ENCODE results near the gene PRDM11. TPM values are rescaled to one million over a fixed set of nuclear protein-coding genes. Genes with fewer than 3 reads are reported as not detected.

The PRDM11 gene
- total RNA-seq, 2 donors from 2014 or later = 1.2 to 2.0 TPM

DNA sequence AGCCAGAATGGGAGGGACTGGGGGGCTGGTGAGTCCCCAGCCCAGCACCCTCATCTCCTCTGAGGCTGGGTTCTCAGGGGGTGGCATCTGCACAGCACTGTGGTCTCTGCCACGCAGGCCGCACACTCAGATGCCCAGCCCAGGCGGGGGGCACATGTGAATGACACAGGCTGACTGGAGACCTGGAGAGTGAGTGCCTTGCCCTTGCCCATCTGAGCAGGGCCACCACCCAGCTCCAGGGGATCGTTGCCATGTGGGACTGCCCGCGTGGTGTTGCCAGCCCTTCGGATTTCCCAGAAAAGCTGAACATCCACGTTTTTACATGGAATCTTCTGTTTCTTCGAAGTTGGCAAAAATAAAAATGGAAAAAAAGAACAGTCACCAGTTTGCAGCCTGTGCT, 18.9 kb downstream of the PRDM11 start:
- Mint-ChIP-seq H3K36me3 (ENCODE audit: insufficient read depth in 2 of 2) (no peaks in the 10 kb centered on the region), H3K9me3 (no peaks in the 10 kb centered on the region), H3K4me3 (no peak overlapping the region), H3K27me3 (ENCODE audit: low read depth) (no peaks in the 10 kb centered on the region), H3K27ac (no peak overlapping the region), H3K4me1 (ENCODE audit: low read depth) (peaks cover 26% of the 10 kb centered on the region)
- ATAC-seq (replicated peaks in 1 of 2) = no peak
- DNase-seq = no peak

DNA sequence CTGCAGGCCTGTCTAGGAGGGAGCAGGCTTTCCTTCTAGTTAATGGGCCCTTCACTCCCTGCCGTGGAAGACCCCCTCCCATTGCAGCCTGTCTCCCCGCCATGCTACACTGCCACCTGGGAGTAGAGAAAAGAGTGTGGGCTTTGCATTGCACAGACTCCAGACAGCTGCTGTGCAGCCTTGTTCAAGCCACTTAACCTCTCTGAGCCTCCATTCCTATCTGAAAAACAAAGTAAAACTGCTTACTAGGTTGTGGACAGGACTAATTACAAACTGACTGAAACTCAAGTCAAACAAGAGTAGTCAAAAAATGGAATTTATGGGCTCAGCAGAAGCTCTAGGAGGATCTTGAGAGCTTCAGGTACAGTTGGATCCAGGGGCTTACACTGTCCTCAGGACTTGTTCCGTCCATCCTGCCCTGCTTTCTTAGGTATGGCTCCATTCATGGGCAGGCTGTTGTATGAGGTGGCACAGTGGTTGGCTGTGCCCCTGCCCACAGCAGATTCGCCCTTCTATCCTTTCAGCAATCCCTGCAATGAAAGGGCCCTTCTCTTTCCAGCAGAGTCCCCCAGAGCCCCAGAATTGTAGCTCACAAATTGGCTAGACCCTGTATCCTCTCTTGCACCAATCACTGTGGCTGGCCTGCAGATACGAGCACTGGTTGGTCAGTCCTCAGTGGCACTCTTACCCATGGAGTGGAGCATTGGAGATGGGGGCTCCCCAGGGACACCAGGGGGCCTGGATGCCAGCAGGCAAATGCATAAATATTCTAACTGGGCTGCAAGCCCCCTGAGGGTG, 19.6 kb downstream of the PRDM11 start:
- no peak for ATAC-seq (replicated peaks in 1 of 2)
- Mint-ChIP-seq H3K9me3 (no peaks in the 10 kb centered on the region), H3K27ac (no peak overlapping the region), H3K4me3 (no peak overlapping the region), H3K36me3 (ENCODE audit: insufficient read depth in 2 of 2) (no peaks in the 10 kb centered on the region), H3K27me3 (ENCODE audit: low read depth) (no peaks in the 10 kb centered on the region), H3K4me1 (ENCODE audit: low read depth) (peaks cover 28% of the 10 kb centered on the region)
- DNase-seq = no peak

DNA sequence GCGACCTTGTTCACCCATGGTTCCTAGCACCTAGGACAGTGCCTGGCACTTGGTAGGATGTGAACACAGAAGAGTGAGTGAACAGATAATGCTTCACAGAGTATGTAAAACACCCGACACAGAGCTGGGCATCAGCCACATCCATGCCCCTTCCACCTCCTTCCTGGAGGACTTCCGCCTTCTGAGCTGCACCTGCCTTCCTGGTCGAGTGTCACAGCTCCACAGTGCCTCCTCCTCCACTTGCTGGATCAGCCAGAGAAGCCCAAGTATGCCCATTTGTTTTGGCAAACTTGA, 20.1 kb downstream of the PRDM11 start:
- no peak for DNase-seq
- Mint-ChIP-seq H3K4me1 (ENCODE audit: low read depth) (peaks cover 28% of the 10 kb centered on the region), H3K4me3 (no peak overlapping the region), H3K27ac (no peak overlapping the region), H3K36me3 (ENCODE audit: insufficient read depth in 2 of 2) (no peaks in the 10 kb centered on the region), H3K9me3 (no peaks in the 10 kb centered on the region), H3K27me3 (ENCODE audit: low read depth) (no peaks in the 10 kb centered on the region)
- ATAC-seq (replicated peaks in 1 of 2) = no peak

DNA sequence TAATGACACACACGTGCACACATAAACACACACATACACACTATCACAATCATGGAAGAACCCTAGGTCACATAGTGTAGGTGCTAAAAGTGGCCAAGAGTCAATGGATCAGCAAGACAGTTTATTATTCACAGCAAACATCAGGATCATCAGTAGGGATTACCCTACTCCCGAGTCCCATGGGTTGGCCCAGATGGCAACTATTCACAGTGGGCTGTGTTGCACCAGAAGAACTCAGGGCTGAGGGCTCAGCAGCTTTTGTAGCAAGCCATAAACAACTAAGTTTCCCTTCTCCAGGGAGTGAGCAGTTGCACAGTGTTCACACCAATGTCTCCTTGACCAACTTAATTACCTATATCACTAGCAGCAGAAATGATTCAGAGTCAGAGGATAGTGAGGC, 20.8 kb downstream of the PRDM11 start:
- DNase-seq (no peak), ATAC-seq (replicated peaks in 1 of 2) (no peak)
- H3K4me1 Mint-ChIP-seq (ENCODE audit: low read depth) = peaks cover 28% of the 10 kb centered on the region
- H3K9me3 Mint-ChIP-seq = no peaks in the 10 kb centered on the region
- H3K27ac Mint-ChIP-seq = no peak overlapping the region
- H3K27me3 Mint-ChIP-seq (ENCODE audit: low read depth) = no peaks in the 10 kb centered on the region
- no peaks in the 10 kb centered on the region for H3K36me3 Mint-ChIP-seq (ENCODE audit: insufficient read depth in 2 of 2)
- no peak overlapping the region for H3K4me3 Mint-ChIP-seq

DNA sequence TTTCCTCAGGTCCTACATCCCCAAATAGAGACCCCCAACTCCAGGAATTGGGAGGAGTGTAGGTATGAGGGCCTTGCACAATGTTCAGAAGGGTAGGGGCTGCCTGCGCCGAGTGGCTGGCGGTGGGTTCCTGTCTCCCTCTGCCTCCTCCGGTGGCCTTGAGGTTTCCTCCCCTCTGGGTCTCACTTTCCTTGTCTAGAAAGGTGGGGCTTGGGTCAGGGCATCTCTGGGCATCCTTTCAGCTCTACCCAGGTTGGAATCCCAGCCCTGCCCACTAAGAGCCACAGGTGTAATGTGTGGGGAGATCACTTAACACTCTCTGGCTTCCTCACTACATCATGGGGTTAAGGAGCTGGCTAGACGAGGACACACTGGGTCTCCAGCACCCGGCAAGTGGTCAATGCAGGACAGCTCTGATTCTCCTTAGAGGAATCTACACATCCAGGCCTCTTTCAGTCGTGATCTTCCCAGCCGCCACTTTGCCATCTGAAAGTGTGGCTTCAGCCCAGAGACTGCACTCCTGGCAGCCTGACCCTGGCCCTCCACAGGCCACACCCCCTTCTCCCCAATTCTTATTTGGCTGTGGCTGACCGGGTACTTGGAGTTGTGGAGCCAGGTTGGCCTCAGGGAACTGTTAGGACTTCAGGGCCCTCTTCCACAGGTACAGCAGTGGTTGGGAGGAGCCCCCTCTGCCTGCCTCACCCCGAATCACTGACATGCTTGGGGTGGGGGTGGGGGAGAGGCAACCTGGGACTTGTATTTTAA, 22.1 kb downstream of the PRDM11 start:
- Mint-ChIP-seq H3K4me3 (no peak overlapping the region), H3K27me3 (ENCODE audit: low read depth) (no peaks in the 10 kb centered on the region), H3K27ac (no peak overlapping the region), H3K9me3 (no peaks in the 10 kb centered on the region), H3K36me3 (ENCODE audit: insufficient read depth in 2 of 2) (no peaks in the 10 kb centered on the region), H3K4me1 (ENCODE audit: low read depth) (peaks cover 24% of the 10 kb centered on the region)
- DNase-seq (no peak), ATAC-seq (replicated peaks in 1 of 2) (no peak)

DNA sequence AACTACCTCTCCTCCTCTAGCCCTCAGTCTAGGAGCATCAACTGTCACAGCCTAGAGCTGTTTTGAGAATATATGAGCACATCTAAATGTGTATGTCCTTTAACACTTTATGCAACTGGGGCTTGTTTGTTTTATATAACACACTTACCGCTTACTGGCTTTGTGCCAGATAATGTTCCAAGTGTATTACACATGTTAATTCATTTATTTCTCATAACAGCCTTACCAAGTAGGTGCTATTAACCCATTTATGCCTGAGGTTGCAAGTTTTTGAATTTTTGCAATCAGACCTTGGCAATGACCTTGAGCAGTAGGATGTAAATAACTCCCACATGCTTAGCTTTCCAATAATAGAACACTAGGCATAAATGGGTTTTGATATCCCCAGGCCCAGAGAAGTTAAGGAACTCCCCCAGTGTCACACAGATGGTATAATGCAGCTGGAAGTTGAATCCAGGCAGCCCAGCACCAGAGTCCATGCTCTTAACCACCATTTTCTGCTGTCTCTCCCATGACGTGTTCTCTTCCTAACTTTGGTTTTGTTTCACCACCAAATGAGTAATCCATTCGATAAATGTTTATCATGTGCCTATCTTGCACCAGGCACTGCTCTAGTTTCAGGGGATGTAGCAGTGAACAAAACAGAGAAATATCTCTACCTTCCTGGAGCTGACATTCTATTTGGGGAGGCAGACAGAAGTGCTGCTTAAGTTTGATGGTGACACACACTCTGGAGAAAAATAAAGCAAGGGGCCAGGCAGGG, 23.1 kb downstream of the PRDM11 start:
- Mint-ChIP-seq H3K4me3 (peak overlapping the region in 1 of 2 donors; percentile 28), H3K9me3 (no peaks in the 10 kb centered on the region), H3K4me1 (ENCODE audit: low read depth) (peaks cover 14% of the 10 kb centered on the region), H3K36me3 (ENCODE audit: insufficient read depth in 2 of 2) (no peaks in the 10 kb centered on the region), H3K27ac (peak overlapping the region; percentile 26), H3K27me3 (ENCODE audit: low read depth) (no peaks in the 10 kb centered on the region)
- ATAC-seq (replicated peaks in 1 of 2) (peak; percentile 81 to 93), DNase-seq (no peak)

DNA sequence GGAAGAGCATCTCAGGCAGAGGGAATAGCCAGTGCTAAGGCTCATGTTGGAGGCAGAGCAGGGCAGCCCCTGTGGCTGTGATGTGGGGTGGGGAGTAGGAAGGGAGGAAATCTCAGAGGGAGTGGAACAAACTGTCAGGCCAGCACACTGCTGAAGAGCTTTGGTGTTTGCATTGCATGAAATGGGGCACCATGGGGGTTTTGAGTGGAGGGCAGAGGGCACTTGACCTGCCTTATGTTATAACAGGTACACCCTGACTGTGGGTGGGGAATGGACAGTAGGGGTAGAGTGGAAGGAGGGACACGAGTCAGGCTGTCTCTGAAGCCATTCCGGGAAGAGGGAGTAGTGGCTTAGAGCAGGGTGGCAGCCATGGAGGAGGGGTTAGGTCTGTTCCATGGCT, 24.0 kb downstream of the PRDM11 start:
- no peak for ATAC-seq (replicated peaks in 1 of 2)
- no peak overlapping the region for H3K4me3 Mint-ChIP-seq
- H3K27ac Mint-ChIP-seq = no peak overlapping the region
- H3K36me3 Mint-ChIP-seq (ENCODE audit: insufficient read depth in 2 of 2) = no peaks in the 10 kb centered on the region
- H3K4me1 Mint-ChIP-seq (ENCODE audit: low read depth) = peaks cover 12% of the 10 kb centered on the region
- peaks cover 8% of the 10 kb centered on the region for H3K27me3 Mint-ChIP-seq (ENCODE audit: low read depth)
- no peaks in the 10 kb centered on the region for H3K9me3 Mint-ChIP-seq
- DNase-seq = no peak

DNA sequence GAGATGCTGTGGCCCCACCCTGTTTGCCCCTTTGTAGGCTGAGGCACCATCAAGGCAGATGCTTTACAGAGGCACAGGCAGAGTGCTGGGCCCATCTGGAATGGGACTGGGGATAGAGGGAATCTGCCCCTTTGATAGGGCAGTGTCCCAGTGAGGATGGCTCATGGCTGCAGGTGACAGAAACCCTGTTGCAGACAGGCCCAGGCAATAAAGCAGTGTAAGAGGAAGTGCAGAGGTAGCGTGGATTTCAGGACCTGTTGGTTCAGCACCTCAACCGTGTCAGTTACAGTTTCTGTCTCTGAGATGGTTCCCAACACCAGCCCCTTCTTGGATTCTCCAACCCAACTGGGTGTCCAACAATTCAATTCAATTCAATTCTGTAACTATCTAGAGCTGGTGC, 25.1 kb downstream of the PRDM11 start:
- peaks cover 8% of the 10 kb centered on the region for H3K27me3 Mint-ChIP-seq (ENCODE audit: low read depth)

DNA sequence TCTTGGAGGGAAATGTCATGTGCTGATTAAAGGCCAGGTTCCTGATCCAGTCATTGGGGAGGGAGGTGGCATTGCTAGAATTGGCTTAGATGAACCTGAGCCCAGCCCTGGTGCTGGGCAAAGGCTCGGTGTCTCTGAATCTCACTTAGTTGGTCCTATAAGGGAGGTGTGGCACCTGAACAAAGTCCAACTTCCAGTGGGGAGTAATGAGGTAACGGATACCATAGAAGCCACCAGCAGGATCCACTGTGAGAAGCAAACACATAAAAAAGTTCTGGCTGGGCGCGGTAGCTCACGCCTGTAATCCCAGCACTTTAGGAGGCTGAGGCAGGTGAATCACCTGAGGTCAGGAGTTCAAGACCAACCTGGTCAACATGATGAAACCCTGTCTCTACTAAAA, 26.6 kb downstream of the PRDM11 start:
- ATAC-seq (replicated peaks in 1 of 2) (no peak), DNase-seq (no peak)
- Mint-ChIP-seq H3K9me3 (no peaks in the 10 kb centered on the region), H3K4me3 (no peak overlapping the region), H3K27ac (no peak overlapping the region), H3K4me1 (ENCODE audit: low read depth) (peaks cover 12% of the 10 kb centered on the region), H3K36me3 (ENCODE audit: insufficient read depth in 2 of 2) (no peaks in the 10 kb centered on the region), H3K27me3 (ENCODE audit: low read depth) (peaks cover 17% of the 10 kb centered on the region)

More for the DNA sequence above, 25.1 kb downstream of the PRDM11 start:
- no peak for ATAC-seq (replicated peaks in 1 of 2)
- no peaks in the 10 kb centered on the region for H3K36me3 Mint-ChIP-seq (ENCODE audit: insufficient read depth in 2 of 2)
- no peak overlapping the region for H3K4me3 Mint-ChIP-seq
- H3K9me3 Mint-ChIP-seq = no peaks in the 10 kb centered on the region
- H3K4me1 Mint-ChIP-seq (ENCODE audit: low read depth) = peaks cover 12% of the 10 kb centered on the region
- DNase-seq = no peak
- no peak overlapping the region for H3K27ac Mint-ChIP-seq

DNA sequence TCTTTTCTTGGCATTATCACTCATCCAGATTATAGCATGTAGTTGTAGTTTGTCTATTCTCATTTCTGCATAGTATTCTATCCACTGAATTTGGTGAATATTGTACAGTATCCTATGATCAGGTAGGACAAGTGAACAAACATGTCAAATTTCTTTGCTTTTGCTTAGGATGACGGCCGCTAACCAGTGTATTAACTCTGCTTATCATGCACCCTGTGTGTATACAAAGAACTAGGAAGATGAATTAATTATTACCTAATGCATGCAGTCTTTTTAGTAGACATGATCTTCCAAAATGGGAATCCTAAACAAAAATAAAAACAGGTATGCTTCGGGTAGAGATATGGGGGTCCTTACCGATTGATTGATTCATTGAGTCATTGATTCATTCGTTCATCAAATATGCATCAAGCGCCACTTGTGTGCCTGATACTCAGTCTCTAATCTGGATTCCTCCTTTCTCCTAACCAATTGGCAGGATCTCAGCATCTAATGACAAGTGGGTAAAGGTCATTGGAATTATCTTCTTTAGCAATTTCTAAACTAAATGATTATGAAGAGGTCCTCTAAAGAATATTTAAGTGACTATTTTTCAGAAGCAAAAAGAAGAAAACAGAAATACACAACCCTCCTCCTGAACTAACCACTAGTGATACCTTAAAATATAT, 27.9 kb downstream of the PRDM11 start:
- no peaks in the 10 kb centered on the region for H3K9me3 Mint-ChIP-seq

DNA sequence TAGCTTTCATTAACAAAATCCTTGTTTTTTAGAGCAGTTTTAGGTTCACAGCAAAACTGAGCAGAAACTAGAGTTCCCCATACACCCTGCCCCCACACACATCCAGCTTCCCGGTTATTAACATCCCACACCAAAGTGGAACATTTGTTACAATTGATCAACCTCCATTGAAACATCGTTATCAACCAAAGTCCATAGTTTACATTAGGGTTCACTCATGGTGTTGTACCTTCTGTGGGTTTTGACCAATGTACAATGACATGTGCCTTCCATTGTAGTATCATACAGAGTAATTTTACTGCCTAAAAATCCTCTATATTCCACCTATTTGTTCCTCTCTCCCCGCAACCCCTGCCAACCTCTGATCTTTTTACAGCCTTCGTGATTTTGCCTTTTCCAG, 28.5 kb downstream of the PRDM11 start:
- Mint-ChIP-seq H3K27me3 (ENCODE audit: low read depth) (peaks cover 36% of the 10 kb centered on the region), H3K27ac (no peak overlapping the region), H3K9me3 (no peaks in the 10 kb centered on the region), H3K4me1 (ENCODE audit: low read depth) (peaks cover 6% of the 10 kb centered on the region), H3K4me3 (no peak overlapping the region), H3K36me3 (ENCODE audit: insufficient read depth in 2 of 2) (no peaks in the 10 kb centered on the region)
- DNase-seq = no peak
- no peak for ATAC-seq (replicated peaks in 1 of 2)

More for the DNA sequence above, 27.9 kb downstream of the PRDM11 start:
- DNase-seq (no peak), ATAC-seq (replicated peaks in 1 of 2) (no peak)
- Mint-ChIP-seq H3K4me3 (no peak overlapping the region), H3K27me3 (ENCODE audit: low read depth) (peaks cover 30% of the 10 kb centered on the region), H3K4me1 (ENCODE audit: low read depth) (peaks cover 12% of the 10 kb centered on the region), H3K36me3 (ENCODE audit: insufficient read depth in 2 of 2) (no peaks in the 10 kb centered on the region), H3K27ac (no peak overlapping the region)

DNA sequence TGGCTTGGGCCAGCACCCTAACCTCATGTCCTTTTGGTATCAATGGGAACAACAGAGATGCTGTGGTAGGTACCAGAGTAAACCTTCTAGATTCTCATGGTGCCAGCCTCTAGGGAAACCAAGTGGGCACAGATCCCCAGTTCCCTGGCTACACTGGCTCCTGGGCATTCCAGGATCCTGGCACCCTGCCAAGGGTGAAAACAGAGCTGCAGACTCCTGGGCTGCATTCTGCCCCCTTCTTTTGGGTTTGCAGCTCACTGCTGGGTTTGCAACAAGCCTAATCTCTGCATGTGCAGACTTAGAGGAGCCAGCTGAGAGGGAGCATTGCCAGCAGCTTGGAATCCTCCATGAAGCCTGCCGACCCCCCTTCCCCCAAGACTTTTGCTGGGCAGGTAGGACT, 30.6 kb downstream of the PRDM11 start:
- no peak for DNase-seq
- Mint-ChIP-seq H3K27ac (no peak overlapping the region), H3K9me3 (no peaks in the 10 kb centered on the region), H3K4me3 (no peak overlapping the region), H3K27me3 (ENCODE audit: low read depth) (peaks cover 37% of the 10 kb centered on the region), H3K36me3 (ENCODE audit: insufficient read depth in 2 of 2) (no peaks in the 10 kb centered on the region), H3K4me1 (ENCODE audit: low read depth) (no peaks in the 10 kb centered on the region)
- ATAC-seq (replicated peaks in 1 of 2) = no peak

DNA sequence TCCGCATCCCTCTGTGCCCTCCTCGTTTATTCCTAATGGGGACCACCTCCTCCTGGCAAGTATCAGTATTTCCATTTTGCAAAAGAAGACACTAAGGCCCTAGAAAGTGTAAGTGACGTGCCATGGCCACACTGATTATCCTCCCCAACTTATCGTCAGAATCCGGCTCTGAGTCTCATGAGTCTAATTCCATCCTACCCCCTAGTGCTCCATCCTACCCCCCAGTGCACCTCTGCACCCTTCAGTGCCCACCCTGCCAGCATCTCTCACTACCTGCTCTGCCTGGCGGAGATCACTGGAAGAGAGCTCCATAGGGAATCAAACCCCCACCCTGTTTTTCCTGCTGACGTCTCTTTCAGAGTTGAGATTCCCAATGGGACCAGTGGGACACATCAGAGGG, 31.8 kb downstream of the PRDM11 start:
- H3K4me1 Mint-ChIP-seq (ENCODE audit: low read depth) = no peaks in the 10 kb centered on the region
- H3K27ac Mint-ChIP-seq = no peak overlapping the region
- ATAC-seq (replicated peaks in 1 of 2) (no peak), DNase-seq (no peak)
- no peaks in the 10 kb centered on the region for H3K36me3 Mint-ChIP-seq (ENCODE audit: insufficient read depth in 2 of 2)
- H3K9me3 Mint-ChIP-seq = no peaks in the 10 kb centered on the region
- H3K4me3 Mint-ChIP-seq = no peak overlapping the region
- peaks cover 37% of the 10 kb centered on the region for H3K27me3 Mint-ChIP-seq (ENCODE audit: low read depth)
